K562 (cell line): ENCODE measurements around the gene DMXL1. TPM values are rescaled to one million over a fixed set of nuclear protein-coding genes. Genes with fewer than 3 reads are reported as not detected.

Experiments used
- ATAC-seq: fragments of 200-7000 bp; cut with Tn5 transposase; 3 replicates; pipeline ENCODE4 v1.9.1; 2020; ENCODE audit warnings: moderate library complexity
- BruUV-seq: library from RNA; stranded (reverse); fragments of 400-500 nt; replicated peaks from 2 replicates; lab custom pipeline; 2021; lab: Mats Ljungman, UMichigan
- CTCF ChIA-PET: fragments of 300-600 bp; formaldehyde crosslinking; extraction: SDS; loops from one replicate; lab custom pipeline; 2021; ENCODE audit warnings: low intra/inter-chr PET ratio; lab: Yijun Ruan, JAX
- POLR2A ChIA-PET: fragments of 300-600, 350-650 bp; sonication (Branson Sonifier 250); formaldehyde crosslinking; extraction: SDS; loops from one replicate; lab custom pipeline; 2021; ENCODE audit warnings: antibody characterized with exemption, inconsistent platforms; lab: Yijun Ruan, JAX
- DNase-seq, 4 experiments: peaks; one replicate each; pipeline versions ENCODE4 v3.0.0 to v3.0.0-alpha.2; 2011 to 2018; ENCODE audit warnings: low spot score in 3 of 4, mixed read lengths in 3 of 4; ENCODE audit errors: extremely low read depth in 1 of 4
- FAIRE-seq: peaks from 2 replicates; lab custom pipeline; 2011; peaks lifted over from hg19 to GRCh38; lab: Jason Lieb, UNC
- H2AFZ ChIP-seq: 2 replicates; pipeline ENCODE4 v1.6.0; 2011; ENCODE audit warnings: low read depth, low read length, control low read depth, inconsistent platforms
- H3K27ac ChIP-seq: fragments of 200-600 bp; 3 replicates; pipeline ENCODE4 v1.8.0; 2011; ENCODE audit warnings: low read depth, mild to moderate bottlenecking, control low read depth, inconsistent platforms, low read length, moderate library complexity, mixed read lengths; ENCODE audit errors: extremely low read depth
- H3K27me3 ChIP-seq, 2 experiments: fragments of 300-600 bp in 1 of 2; 2 replicates in 1 of 2; 3 replicates in 1 of 2; pipeline versions ENCODE4 v1.6.0 to v1.8.0; 2011; ENCODE audit warnings: inconsistent platforms in 2 of 2, low read length in 2 of 2, mild to moderate bottlenecking in 1 of 2, mixed read lengths in 1 of 2, moderate library complexity in 1 of 2; ENCODE audit not compliant: control insufficient read depth in 2 of 2, insufficient read depth in 2 of 2
- H3K36me3 ChIP-seq: fragments of 300-600 bp; 3 replicates; pipeline ENCODE4 v1.8.0; 2011; ENCODE audit warnings: mild to moderate bottlenecking, low read length, inconsistent platforms; ENCODE audit not compliant: control insufficient read depth, insufficient read depth
- H3K4me1 ChIP-seq, 2 experiments: fragments of 200-600 bp in 1 of 2; replicated peaks in 1 of 2; 2 replicates in 1 of 2; 3 replicates in 1 of 2; pipeline versions ENCODE4 v1.5.1 to v1.8.0; 2011; ENCODE audit warnings: inconsistent platforms in 2 of 2, low read length in 2 of 2, mild to moderate bottlenecking in 1 of 2, mixed read lengths in 1 of 2, moderate library complexity in 1 of 2; ENCODE audit not compliant: control insufficient read depth in 2 of 2, insufficient read depth in 2 of 2
- H3K4me2 ChIP-seq: 2 replicates; pipeline ENCODE4 v1.6.1; 2011; ENCODE audit warnings: low read length, control low read depth, inconsistent platforms, mixed read lengths; ENCODE audit not compliant: insufficient read depth
- H3K4me3 ChIP-seq: fragments of 200-600 bp; sonication (generic), shearing (Covaris generic); 2 replicates; pipeline ENCODE4 v1.5.1; 2016; ENCODE audit warnings: control low read depth, inconsistent platforms
- H3K79me2 ChIP-seq: fragments of 200-600 bp; 3 replicates; pipeline ENCODE4 v1.8.0; 2011; ENCODE audit warnings: low read length, inconsistent platforms; ENCODE audit not compliant: control insufficient read depth, insufficient read depth
- H3K9ac ChIP-seq, 2 experiments: 2 replicates each; pipeline versions ENCODE4 v1.6.0 to v1.6.1; 2011; ENCODE audit warnings: low read depth in 2 of 2, low read length in 2 of 2, control low read depth in 1 of 2, inconsistent platforms in 1 of 2, mild to moderate bottlenecking in 1 of 2, mixed read lengths in 1 of 2; ENCODE audit not compliant: insufficient read depth in 1 of 2
- H3K9me1 ChIP-seq: one replicate; pipeline ENCODE4 v1.6.0; 2011; ENCODE audit warnings: inconsistent platforms, mild to moderate bottlenecking, low read length, moderate library complexity; ENCODE audit not compliant: control insufficient read depth, insufficient read depth
- H3K9me3 ChIP-seq: replicated peaks from 2 replicates; pipeline ENCODE4 v1.5.1; 2011; ENCODE audit warnings: low read depth, low read length, inconsistent platforms; ENCODE audit not compliant: control insufficient read depth, insufficient read depth
- H4K20me1 ChIP-seq: replicated peaks from 2 replicates; pipeline ENCODE4 v1.6.1; 2011; ENCODE audit warnings: low read length, inconsistent platforms, mixed read lengths; ENCODE audit not compliant: control insufficient read depth, insufficient read depth
- CXXC5 ChIP-seq: fragments of 250-450 bp; sonication (Bioruptor Pico); IDR thresholded peaks from 2 replicates; pipeline ENCODE4 v1.8.0; 2022; ENCODE audit warnings: inconsistent platforms, mild to moderate bottlenecking, moderate library complexity
- GTF2F1 ChIP-seq: IDR thresholded peaks from 2 replicates; pipeline ENCODE4 v1.6.1; 2011; ENCODE audit warnings: low read depth, low read length, improper control_type of control experiment
- HDAC3 ChIP-seq: fragments of 450-650 bp; IDR thresholded peaks from 2 replicates; pipeline ENCODE4 v1.6.1; 2018; ENCODE audit warnings: borderline replicate concordance, mild to moderate bottlenecking, moderate library complexity; ENCODE audit not compliant: partially characterized antibody
- KDM4B ChIP-seq, 2 experiments: fragments of 450-650 bp in 1 of 2; sonication (generic) in 1 of 2; IDR thresholded peaks; 2 replicates each; pipeline ENCODE4 v1.6.1; 2016 to 2017; ENCODE audit warnings: borderline replicate concordance in 2 of 2, antibody characterized with exemption in 1 of 2, low read depth in 1 of 2, mild to moderate bottlenecking in 1 of 2
- LEF1 ChIP-seq: fragments of 450-650 bp; IDR thresholded peaks from 2 replicates; pipeline ENCODE4 v1.6.1; 2016; ENCODE audit warnings: mild to moderate bottlenecking
- NONO ChIP-seq, 2 experiments: fragments of 200-400 bp in 1 of 2; fragments of 450-650 bp in 1 of 2; formaldehyde crosslinking in 1 of 2; IDR thresholded peaks; 2 replicates each; pipeline ENCODE4 v1.6.1; 2017; ENCODE audit warnings: low read depth in 2 of 2, mild to moderate bottlenecking in 2 of 2, moderate library complexity in 2 of 2, low read length in 1 of 2
- PHTF2 ChIP-seq: fragments of 250-450 bp; sonication (Bioruptor Pico); IDR thresholded peaks from 2 replicates; pipeline ENCODE4 v1.5.0; 2021; ENCODE audit warnings: mild to moderate bottlenecking
- ZNF584 ChIP-seq: fragments of 200-800 bp; sonication (Bioruptor generic); IDR thresholded peaks from 2 replicates; pipeline ENCODE4 v1.6.1; 2016; ENCODE audit warnings: low read depth, mild to moderate bottlenecking, missing genetic modification characterization, missing compliant biosample characterization
- ZNF77 ChIP-seq: fragments of 250-450 bp; sonication (Bioruptor Pico); IDR thresholded peaks from 2 replicates; pipeline ENCODE4 v1.5.0; 2020
- WGBS: fragments of 100-300 bp; shearing (Covaris generic); methylation state at CpG from one replicate; pipeline ENCODE4 v1.1.6; 2016; ENCODE audit warnings: low coverage, mixed read lengths; ENCODE audit not compliant: insufficient coverage; ENCODE audit errors: missing lambda C conversion rate; 5-methylcytosine and 5-hydroxymethylcytosine counted together
- in situ Hi-C: fragments of 300-500 bp; cut with MboI; formaldehyde crosslinking; loops from 4 replicates; pipeline ENCODE4 v1.15.0; 2018; ENCODE audit warnings: inconsistent platforms, mixed read lengths
- intact Hi-C: fragments of 100-400 bp; cut with micrococcal nuclease; formaldehyde crosslinking; loops from 2 replicates; pipeline ENCODE4 v1.14.2; 2022
- polyA plus RNA-seq, 8 experiments: library from polyadenylated mRNA; depleted of rRNA in 4 of 8; stranded (reverse) in 5 of 8; unstranded in 3 of 8; fragments of >200 nt; fragmentation: Nextera tagmentation in 2 of 8; fragmentation: Illumina TruSeq in 1 of 8; extraction: Ambion mirVana in 2 of 8; extraction: Trizol in 1 of 8; gene quantifications; 2 replicates each; pipeline versions ENCODE4 v1.2.1 to v1.2.3, GENCODE V29; 2011 to 2014; ENCODE audit warnings: inconsistent platforms in 1 of 8, missing spikeins in 1 of 8
- total RNA-seq, 7 experiments: library from RNA; depleted of rRNA in 6 of 7; stranded (reverse); fragments of >200 nt in 6 of 7; fragmentation: Illumina TruSeq in 2 of 7; extraction: Trizol in 2 of 7; gene quantifications; 2 replicates each; pipeline versions ENCODE4 v1.2.1 to v1.2.3, GENCODE V29; 2011 to 2021; ENCODE audit warnings: low replicate concordance in 1 of 7
- TF ChIP-seq, protein P1 (sequence below): fragments of 450-650 bp; conservative IDR thresholded peaks from 2 replicates; pipeline ENCODE4 v1.6.1; 2016; ENCODE audit warnings: missing genetic modification characterization, low read depth, mild to moderate bottlenecking, control low read depth, missing compliant biosample characterization
- TF ChIP-seq, protein P2 (sequence below): sonication (generic); formaldehyde crosslinking; IDR thresholded peaks from 2 replicates; pipeline ENCODE4 v1.8.1; 2023; ENCODE audit warnings: mild to moderate bottlenecking, missing genetic modification reagents, moderate library complexity
- TF ChIP-seq, protein P3 (sequence below), 2 experiments: fragments of 450-650 bp in 1 of 2; IDR thresholded peaks; 2 replicates each; pipeline ENCODE4 v1.6.1; 2011 to 2017; ENCODE audit warnings: low read depth in 2 of 2, antibody characterized with exemption in 1 of 2, borderline replicate concordance in 1 of 2, low read length in 1 of 2, mild to moderate bottlenecking in 1 of 2, mixed read lengths in 1 of 2; ENCODE audit not compliant: control insufficient read depth in 1 of 2
- TF ChIP-seq, protein P4 (sequence below): fragments of 200-800 bp; sonication (Bioruptor generic); IDR thresholded peaks from 2 replicates; pipeline ENCODE4 v1.6.1; 2017; ENCODE audit warnings: missing genetic modification characterization, missing compliant biosample characterization
- TF ChIP-seq, protein P5 (sequence below): fragments of 250-450 bp; sonication (Bioruptor Pico); IDR thresholded peaks from 2 replicates; pipeline ENCODE4 v1.8.0; 2021; ENCODE audit warnings: borderline replicate concordance, mild to moderate bottlenecking, moderate library complexity; ENCODE audit not compliant: poor library complexity, severe bottlenecking

DMXL1 gene
- total and polyA plus RNA-seq, 9 of the 15 experiments (the other 6 are each of a cell fraction or from before 2014, with no cell fraction given): 8.3 to 40.3 (median 30.6) TPM

DNA sequence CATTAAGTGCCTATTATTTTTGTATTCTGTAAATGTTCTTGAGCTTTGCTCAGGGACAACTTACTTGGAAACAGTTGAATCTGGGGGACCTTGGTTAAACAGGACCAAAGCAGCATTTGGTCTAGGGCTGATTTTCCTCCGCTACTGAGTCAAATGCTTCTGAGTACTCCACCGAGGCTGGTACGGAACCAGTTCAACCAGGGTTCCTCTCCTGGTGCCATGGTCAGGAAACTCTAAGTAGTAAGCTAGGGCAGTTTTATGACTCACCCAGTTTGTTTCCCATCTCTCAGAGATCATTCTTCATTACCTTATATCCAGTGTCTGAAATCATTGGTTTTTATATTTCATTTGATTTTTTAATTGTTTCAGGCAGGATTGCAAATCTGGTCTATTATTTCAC, 173.0 kb downstream of the DMXL1 start:
- intact Hi-C loops (no loop called here), in situ Hi-C loops (no loop called here)
- ATAC-seq (no peak), FAIRE-seq (no peak), DNase-seq (no peak)
- no peaks in the 10 kb centered on the region for H3K9me3 ChIP-seq
- no TSS peak for BruUV-seq
- no peak overlapping the region for H3K4me2 ChIP-seq
- H3K27ac ChIP-seq: no peak overlapping the region
- H4K20me1 ChIP-seq: no peaks in the 10 kb centered on the region
- H3K27me3 ChIP-seq: no peaks in the 10 kb centered on the region
- H3K9me1 ChIP-seq: no peaks in the 10 kb centered on the region
- peaks cover 22% of the 10 kb centered on the region; the same call in 2 of the 3 replicates for H3K36me3 ChIP-seq
- WGBS: 96% methylated on average over 3 of the region's 3 CpGs
- no peak overlapping the region for H3K4me3 ChIP-seq
- no peak overlapping the region for H3K9ac ChIP-seq
- ChIA-PET POLR2A (interaction anchor here (0.8 to 1.3 kb wide), 4 partner anchors 10 to 256 kb away, joined by 3 to 4 read pairs (median 4); partner anchors contain the start of gene DTWD2), CTCF (no interaction called here)
- H3K4me1 ChIP-seq: no peaks in the 10 kb centered on the region
- H3K79me2 ChIP-seq: no peaks in the 10 kb centered on the region
- H2AFZ ChIP-seq: no peak overlapping the region
- TF ChIP-seq, protein P1, sequence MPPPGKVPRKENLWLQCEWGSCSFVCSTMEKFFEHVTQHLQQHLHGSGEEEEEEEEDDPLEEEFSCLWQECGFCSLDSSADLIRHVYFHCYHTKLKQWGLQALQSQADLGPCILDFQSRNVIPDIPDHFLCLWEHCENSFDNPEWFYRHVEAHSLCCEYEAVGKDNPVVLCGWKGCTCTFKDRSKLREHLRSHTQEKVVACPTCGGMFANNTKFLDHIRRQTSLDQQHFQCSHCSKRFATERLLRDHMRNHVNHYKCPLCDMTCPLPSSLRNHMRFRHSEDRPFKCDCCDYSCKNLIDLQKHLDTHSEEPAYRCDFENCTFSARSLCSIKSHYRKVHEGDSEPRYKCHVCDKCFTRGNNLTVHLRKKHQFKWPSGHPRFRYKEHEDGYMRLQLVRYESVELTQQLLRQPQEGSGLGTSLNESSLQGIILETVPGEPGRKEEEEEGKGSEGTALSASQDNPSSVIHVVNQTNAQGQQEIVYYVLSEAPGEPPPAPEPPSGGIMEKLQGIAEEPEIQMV (tag): no peak
- TF ChIP-seq GTF2F1 (no peak), PHTF2 (CRISPR knock-in tag) (no peak), LEF1 (no peak), ZNF584 (no peak), HDAC3 (no peak), NONO (IDR thresholded peaks at IDR 0.05; ENCODE audit: low read depth in 2 of 2, low read length in 1 of 2) (no peak), ZNF77 (CRISPR knock-in tag) (no peak), CXXC5 (CRISPR knock-in tag) (no peak), KDM4B (IDR thresholded peaks at IDR 0.05; ENCODE audit: borderline replicate concordance in 2 of 2, low read depth in 1 of 2) (no peak)
- TF ChIP-seq, protein P2, sequence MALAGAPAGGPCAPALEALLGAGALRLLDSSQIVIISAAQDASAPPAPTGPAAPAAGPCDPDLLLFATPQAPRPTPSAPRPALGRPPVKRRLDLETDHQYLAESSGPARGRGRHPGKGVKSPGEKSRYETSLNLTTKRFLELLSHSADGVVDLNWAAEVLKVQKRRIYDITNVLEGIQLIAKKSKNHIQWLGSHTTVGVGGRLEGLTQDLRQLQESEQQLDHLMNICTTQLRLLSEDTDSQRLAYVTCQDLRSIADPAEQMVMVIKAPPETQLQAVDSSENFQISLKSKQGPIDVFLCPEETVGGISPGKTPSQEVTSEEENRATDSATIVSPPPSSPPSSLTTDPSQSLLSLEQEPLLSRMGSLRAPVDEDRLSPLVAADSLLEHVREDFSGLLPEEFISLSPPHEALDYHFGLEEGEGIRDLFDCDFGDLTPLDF (CRISPR knock-in tag): no peak
- TF ChIP-seq, protein P3, sequence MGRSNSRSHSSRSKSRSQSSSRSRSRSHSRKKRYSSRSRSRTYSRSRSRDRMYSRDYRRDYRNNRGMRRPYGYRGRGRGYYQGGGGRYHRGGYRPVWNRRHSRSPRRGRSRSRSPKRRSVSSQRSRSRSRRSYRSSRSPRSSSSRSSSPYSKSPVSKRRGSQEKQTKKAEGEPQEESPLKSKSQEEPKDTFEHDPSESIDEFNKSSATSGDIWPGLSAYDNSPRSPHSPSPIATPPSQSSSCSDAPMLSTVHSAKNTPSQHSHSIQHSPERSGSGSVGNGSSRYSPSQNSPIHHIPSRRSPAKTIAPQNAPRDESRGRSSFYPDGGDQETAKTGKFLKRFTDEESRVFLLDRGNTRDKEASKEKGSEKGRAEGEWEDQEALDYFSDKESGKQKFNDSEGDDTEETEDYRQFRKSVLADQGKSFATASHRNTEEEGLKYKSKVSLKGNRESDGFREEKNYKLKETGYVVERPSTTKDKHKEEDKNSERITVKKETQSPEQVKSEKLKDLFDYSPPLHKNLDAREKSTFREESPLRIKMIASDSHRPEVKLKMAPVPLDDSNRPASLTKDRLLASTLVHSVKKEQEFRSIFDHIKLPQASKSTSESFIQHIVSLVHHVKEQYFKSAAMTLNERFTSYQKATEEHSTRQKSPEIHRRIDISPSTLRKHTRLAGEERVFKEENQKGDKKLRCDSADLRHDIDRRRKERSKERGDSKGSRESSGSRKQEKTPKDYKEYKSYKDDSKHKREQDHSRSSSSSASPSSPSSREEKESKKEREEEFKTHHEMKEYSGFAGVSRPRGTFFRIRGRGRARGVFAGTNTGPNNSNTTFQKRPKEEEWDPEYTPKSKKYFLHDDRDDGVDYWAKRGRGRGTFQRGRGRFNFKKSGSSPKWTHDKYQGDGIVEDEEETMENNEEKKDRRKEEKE (IDR thresholded peaks at IDR 0.05; ENCODE audit: borderline replicate concordance in 1 of 2, control insufficient read depth in 1 of 2, low read depth in 2 of 2, low read length in 1 of 2): no peak
- TF ChIP-seq, protein P4, sequence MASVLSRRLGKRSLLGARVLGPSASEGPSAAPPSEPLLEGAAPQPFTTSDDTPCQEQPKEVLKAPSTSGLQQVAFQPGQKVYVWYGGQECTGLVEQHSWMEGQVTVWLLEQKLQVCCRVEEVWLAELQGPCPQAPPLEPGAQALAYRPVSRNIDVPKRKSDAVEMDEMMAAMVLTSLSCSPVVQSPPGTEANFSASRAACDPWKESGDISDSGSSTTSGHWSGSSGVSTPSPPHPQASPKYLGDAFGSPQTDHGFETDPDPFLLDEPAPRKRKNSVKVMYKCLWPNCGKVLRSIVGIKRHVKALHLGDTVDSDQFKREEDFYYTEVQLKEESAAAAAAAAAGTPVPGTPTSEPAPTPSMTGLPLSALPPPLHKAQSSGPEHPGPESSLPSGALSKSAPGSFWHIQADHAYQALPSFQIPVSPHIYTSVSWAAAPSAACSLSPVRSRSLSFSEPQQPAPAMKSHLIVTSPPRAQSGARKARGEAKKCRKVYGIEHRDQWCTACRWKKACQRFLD (CRISPR knock-in tag): no peak
- TF ChIP-seq, protein P5, sequence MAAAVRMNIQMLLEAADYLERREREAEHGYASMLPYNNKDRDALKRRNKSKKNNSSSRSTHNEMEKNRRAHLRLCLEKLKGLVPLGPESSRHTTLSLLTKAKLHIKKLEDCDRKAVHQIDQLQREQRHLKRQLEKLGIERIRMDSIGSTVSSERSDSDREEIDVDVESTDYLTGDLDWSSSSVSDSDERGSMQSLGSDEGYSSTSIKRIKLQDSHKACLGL (CRISPR knock-in tag): no peak
